AG09309 (cell line): ENCODE data around the gene SPAAR.

Experiments used
- DNase-seq: peaks from one replicate; pipeline ENCODE4 v3.0.0-alpha.2; 2010; ENCODE audit warnings: low read depth
- H3K4me3 ChIP-seq: 2 replicates; pipeline ENCODE4 v1.5.1; 2011; ENCODE audit warnings: mild to moderate bottlenecking, low read depth, low read length, moderate library complexity; ENCODE audit not compliant: control insufficient read depth
- CTCF ChIP-seq: IDR thresholded peaks from 2 replicates; pipeline ENCODE4 v1.5.1; 2011; ENCODE audit warnings: mild to moderate bottlenecking, low read depth, low read length, inconsistent platforms; ENCODE audit not compliant: insufficient read depth, control insufficient read depth; ENCODE audit errors: missing control alignments

The SPAAR gene

GRCh38 chr9:35938474-35939356 lies 29.4 kb downstream of the SPAAR start:
- no peak for TF ChIP-seq CTCF
- no peak for DNase-seq
- H3K4me3 ChIP-seq, result no peak overlapping the region

GRCh38 chr9:35939679-35940250 lies 30.5 kb downstream of the SPAAR start:
- H3K4me3 ChIP-seq, result no peak overlapping the region
- no peak for DNase-seq
- TF ChIP-seq CTCF, result no peak

- H3K4me3 ChIP-seq, result no peak overlapping the region
- no peak for TF ChIP-seq CTCF
- no peak for DNase-seq
Measured at GRCh38 chr9:35940458-35941407, 31.4 kb downstream of the SPAAR start.

- TF ChIP-seq CTCF, result no peak
- H3K4me3 ChIP-seq, result no peak overlapping the region
Measured at GRCh38 chr9:35942286-35942685, 33.0 kb downstream of the SPAAR start.

GRCh38 chr9:35944173-35944572 lies 34.9 kb downstream of the SPAAR start:
- no peak for DNase-seq
- no peak for TF ChIP-seq CTCF
- no peak overlapping the region for H3K4me3 ChIP-seq

More at GRCh38 chr9:35942286-35942685, 33.0 kb downstream of the SPAAR start:
- no peak for DNase-seq

- no peak for DNase-seq
- H3K4me3 ChIP-seq, result no peak overlapping the region
- TF ChIP-seq CTCF, result no peak
Measured at GRCh38 chr9:35944841-35945240, 35.6 kb downstream of the SPAAR start.
